Nephron progenitor cell (in vitro differentiated cells): ENCODE results near the gene GALNT4.
A peak's percentile ranks its signal among the peaks of the same experiment; 100 is the strongest.

ENCODE experiments used
- DNase-seq: peaks from one replicate; pipeline ENCODE4 v3.0.0; 2021
- H3K27ac Mint-ChIP-seq: 2 replicates; pipeline ENCODE4 v1.8.0; 2021; ENCODE audit warnings: mild to moderate bottlenecking, moderate library complexity, mixed read lengths
- H3K27me3 Mint-ChIP-seq: 2 replicates; pipeline ENCODE4 v1.8.0; 2021; ENCODE audit warnings: mild to moderate bottlenecking, low read depth, mixed read lengths; ENCODE audit not compliant: poor library complexity
- H3K36me3 Mint-ChIP-seq: 2 replicates; pipeline ENCODE4 v1.8.0; 2021; ENCODE audit warnings: low read depth, mixed read lengths
- H3K4me1 Mint-ChIP-seq: 2 replicates; pipeline ENCODE4 v1.8.0; 2021; ENCODE audit warnings: mixed read lengths
- H3K4me3 Mint-ChIP-seq: 2 replicates; pipeline ENCODE4 v1.8.0; 2021; ENCODE audit warnings: mild to moderate bottlenecking, moderate library complexity, mixed read lengths
- H3K9me3 Mint-ChIP-seq: 2 replicates; pipeline ENCODE4 v1.8.0; 2021; ENCODE audit warnings: mild to moderate bottlenecking, moderate library complexity, mixed read lengths
- TF ChIP-seq, protein P1 (sequence below): fragments of 200-600 bp; sonication (generic); IDR thresholded peaks from 2 replicates; pipeline ENCODE4 v1.5.0; 2021; ENCODE audit warnings: antibody characterized with exemption

Gene GALNT4

DNA sequence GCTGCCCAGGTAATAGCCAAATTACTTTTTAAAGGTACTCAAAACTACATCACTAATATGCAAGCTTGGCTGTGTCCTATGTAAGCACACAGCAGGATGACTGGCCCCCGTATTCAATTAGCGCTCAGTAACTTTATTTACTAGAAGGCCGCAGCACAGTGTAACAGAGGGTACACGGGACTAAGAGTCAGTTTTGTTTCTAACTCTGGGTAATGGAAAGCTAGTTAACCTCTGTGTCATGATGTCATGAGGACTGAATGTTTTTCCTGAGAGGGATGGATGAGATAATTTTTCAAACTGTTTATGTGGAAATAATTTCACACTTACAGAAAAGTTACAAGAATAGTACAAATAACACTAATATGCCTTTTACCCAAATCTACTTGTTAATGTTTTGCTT lies 27.1 kb downstream of the GALNT4 start:
- peaks cover 54% of the 10 kb centered on the region for H3K36me3 Mint-ChIP-seq
- H3K4me1 Mint-ChIP-seq = no peaks in the 10 kb centered on the region
- H3K4me3 Mint-ChIP-seq = no peak overlapping the region
- TF ChIP-seq, protein P1, sequence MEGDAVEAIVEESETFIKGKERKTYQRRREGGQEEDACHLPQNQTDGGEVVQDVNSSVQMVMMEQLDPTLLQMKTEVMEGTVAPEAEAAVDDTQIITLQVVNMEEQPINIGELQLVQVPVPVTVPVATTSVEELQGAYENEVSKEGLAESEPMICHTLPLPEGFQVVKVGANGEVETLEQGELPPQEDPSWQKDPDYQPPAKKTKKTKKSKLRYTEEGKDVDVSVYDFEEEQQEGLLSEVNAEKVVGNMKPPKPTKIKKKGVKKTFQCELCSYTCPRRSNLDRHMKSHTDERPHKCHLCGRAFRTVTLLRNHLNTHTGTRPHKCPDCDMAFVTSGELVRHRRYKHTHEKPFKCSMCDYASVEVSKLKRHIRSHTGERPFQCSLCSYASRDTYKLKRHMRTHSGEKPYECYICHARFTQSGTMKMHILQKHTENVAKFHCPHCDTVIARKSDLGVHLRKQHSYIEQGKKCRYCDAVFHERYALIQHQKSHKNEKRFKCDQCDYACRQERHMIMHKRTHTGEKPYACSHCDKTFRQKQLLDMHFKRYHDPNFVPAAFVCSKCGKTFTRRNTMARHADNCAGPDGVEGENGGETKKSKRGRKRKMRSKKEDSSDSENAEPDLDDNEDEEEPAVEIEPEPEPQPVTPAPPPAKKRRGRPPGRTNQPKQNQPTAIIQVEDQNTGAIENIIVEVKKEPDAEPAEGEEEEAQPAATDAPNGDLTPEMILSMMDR = no peak
- H3K9me3 Mint-ChIP-seq = peaks cover 6% of the 10 kb centered on the region
- DNase-seq = no peak
- no peak overlapping the region for H3K27ac Mint-ChIP-seq
- H3K27me3 Mint-ChIP-seq = no peaks in the 10 kb centered on the region

DNA sequence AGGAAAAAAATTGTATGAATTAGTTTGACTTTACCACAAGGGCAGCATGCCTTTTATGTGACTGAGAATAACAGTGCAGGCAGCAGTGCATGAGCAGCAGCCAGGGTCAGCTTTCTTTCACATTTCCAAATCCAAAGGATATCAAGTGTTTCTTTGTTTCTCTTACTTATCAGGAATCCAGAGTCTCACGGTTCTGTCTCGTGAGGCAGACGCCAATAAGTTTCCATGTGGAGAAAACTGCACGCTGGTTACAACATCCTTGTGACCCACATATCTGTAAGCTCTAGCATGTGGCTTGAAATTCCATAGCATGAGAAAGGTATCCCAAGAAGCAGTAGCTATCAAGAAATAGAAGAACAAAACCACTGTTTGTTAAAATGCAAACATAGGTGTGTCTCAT lies 27.6 kb downstream of the GALNT4 start:
- H3K4me3 Mint-ChIP-seq = no peak overlapping the region
- H3K27me3 Mint-ChIP-seq = no peaks in the 10 kb centered on the region
- peaks cover 1% of the 10 kb centered on the region for H3K9me3 Mint-ChIP-seq
- TF ChIP-seq, protein P1 = no peak
- no peak overlapping the region for H3K27ac Mint-ChIP-seq
- peaks cover 50% of the 10 kb centered on the region for H3K36me3 Mint-ChIP-seq
- no peaks in the 10 kb centered on the region for H3K4me1 Mint-ChIP-seq
- no peak for DNase-seq

DNA sequence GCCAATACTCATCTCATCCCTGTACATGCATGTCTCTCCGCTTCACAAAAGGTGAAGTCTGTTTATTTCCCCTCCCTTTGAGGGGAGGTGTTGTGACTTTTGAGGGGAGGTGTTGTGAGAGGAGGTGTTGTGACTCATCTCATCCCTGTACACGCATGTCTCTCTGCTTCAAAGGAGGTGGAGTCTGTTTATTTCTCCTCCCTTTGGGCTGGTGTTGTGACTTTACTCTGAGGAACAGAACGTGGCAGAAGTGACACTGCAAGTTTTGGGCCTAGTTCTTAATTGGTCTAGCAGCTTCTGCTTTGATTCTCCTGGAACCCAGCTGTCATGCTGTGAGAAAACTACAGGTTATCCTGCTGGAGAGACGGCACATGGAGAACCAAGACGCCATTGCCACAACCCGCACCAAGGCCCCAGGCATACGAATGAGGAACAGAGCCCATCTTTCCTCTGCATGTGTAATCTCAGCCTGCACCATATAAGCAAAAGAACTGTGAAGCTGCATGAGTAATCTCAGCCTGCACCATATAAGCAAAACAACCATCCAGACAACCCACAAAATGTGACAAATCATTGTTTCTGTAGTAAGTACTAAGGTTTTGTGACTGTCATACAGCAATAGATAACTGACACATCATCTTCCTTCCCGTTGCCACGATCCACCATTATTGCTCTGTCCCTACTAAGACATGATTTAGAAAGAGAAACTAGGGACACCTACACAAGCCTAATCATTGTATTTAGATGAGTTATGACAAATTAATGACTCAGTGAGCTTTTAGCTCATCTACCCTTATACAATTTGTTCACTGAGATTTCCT lies 30.0 kb downstream of the GALNT4 start:
- H3K36me3 Mint-ChIP-seq = peaks cover 34% of the 10 kb centered on the region
- no peaks in the 10 kb centered on the region for H3K9me3 Mint-ChIP-seq
- no peak for DNase-seq
- no peak overlapping the region for H3K4me3 Mint-ChIP-seq
- H3K4me1 Mint-ChIP-seq = no peaks in the 10 kb centered on the region
- peak overlapping the region; percentile 47 for H3K27ac Mint-ChIP-seq
- TF ChIP-seq, protein P1 = no peak
- H3K27me3 Mint-ChIP-seq = no peaks in the 10 kb centered on the region

DNA sequence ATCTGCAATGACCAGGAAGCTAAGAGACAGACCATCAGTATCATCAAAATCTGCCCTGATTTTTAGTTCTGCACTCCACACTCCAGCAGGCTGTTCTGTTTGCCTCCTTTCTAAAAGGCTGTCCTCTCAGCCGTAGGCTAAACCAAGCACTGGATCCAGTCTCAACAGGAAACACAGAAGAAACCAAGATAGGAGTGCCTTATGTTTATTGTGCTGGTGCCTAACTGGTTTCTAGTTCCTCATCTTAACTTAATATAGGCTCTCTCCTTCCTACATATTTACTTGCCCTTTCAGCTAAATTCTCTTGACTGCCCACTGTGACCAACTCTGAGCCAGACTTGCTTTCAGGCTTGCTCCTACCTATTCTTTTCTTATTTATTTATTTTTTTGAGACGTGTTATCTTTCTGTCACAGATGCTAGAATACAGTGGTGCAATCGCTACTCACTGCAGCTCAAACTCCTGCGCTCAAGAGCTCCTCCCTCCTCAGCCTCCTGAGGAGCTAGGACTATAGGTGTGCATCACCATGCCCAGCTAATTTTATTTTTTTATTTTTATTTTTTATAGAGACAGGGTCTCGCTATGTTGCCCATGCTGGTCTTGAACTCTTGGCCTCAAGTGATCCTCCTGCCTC lies 30.8 kb downstream of the GALNT4 start:
- no peaks in the 10 kb centered on the region for H3K9me3 Mint-ChIP-seq
- no peak overlapping the region for H3K27ac Mint-ChIP-seq
- TF ChIP-seq, protein P1 = no peak
- H3K36me3 Mint-ChIP-seq = peaks cover 27% of the 10 kb centered on the region
- H3K4me1 Mint-ChIP-seq = no peaks in the 10 kb centered on the region
- H3K4me3 Mint-ChIP-seq = no peak overlapping the region
- H3K27me3 Mint-ChIP-seq = no peaks in the 10 kb centered on the region
- DNase-seq = no peak

DNA sequence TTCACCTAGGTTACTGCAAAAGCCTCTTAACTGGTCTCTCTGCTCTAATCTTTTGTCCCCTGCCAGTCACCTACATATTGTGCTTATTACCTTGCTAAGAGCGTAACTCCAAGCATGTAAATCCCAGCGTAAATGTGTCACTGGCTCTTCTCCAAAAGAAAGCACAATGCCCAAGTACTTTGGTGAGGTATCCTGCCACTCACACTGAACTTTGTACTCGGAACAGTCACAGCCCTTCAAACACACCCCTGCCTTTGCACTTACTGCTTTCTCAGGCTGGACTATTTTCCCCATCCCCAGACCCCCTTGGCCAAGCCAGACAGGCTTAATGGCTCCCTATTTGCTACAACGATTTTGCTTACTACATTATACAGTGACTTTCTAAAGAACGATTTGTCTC lies 31.7 kb downstream of the GALNT4 start:
- peaks cover 26% of the 10 kb centered on the region for H3K36me3 Mint-ChIP-seq
- no peaks in the 10 kb centered on the region for H3K27me3 Mint-ChIP-seq
- no peak overlapping the region for H3K27ac Mint-ChIP-seq
- H3K4me1 Mint-ChIP-seq = no peaks in the 10 kb centered on the region
- TF ChIP-seq, protein P1 = no peak
- H3K9me3 Mint-ChIP-seq = no peaks in the 10 kb centered on the region
- H3K4me3 Mint-ChIP-seq = no peak overlapping the region
- DNase-seq = no peak
